Dermis lymphatic vessel endothelial cell (primary cell): ENCODE results near the gene LRSAM1. TPM values are rescaled to one million over a fixed set of nuclear protein-coding genes. Genes with fewer than 3 reads are reported as not detected.

ENCODE experiments used
- total RNA-seq: library from RNA; depleted of rRNA; stranded (reverse); fragments of >200 nt; gene quantifications from 2 replicates; pipeline ENCODE4 v1.2.1, GENCODE V29; 2014

LRSAM1 gene
- 8.9 and 9.6 TPM in 2 replicates for total RNA-seq

GRCh38 chr9:127450830-127451607 lies at the start of gene LRSAM1, which contains the start of gene RPL12:
Gene LRSAM1 (plus strand): TSS chr9:127451510. CDS start chr9:127454528, 3,018 bp downstream.
Gene RPL12 (minus strand): TSS chr9:127451406. CDS start chr9:127451317, 89 bp downstream.

GRCh38 chr9:127423934-127424675 lies 27.2 kb upstream of the LRSAM1 start, which contains the start of gene ZNF79:
Gene ZNF79 (plus strand): TSS chr9:127424382. CDS start chr9:127424788, 406 bp downstream.

Other genes with a start within 250 kb of the LRSAM1 start
- 1.3 and 3.0 TPM in 2 replicates for gene GARNL3, start 186.7 kb upstream of the LRSAM1 start, total RNA-seq
- gene SLC2A8, start 54.3 kb upstream of the LRSAM1 start, total RNA-seq: 5.7 and 6.8 TPM in 2 replicates
- gene ZNF79, start 27.1 kb upstream of the LRSAM1 start, total RNA-seq: 6.5 and 9.5 TPM in 2 replicates
- gene RPL12, start 104 bp upstream of the LRSAM1 start, total RNA-seq: 1,541 and 1,573 TPM in 2 replicates
- gene STXBP1, start 160.8 kb downstream of the LRSAM1 start, total RNA-seq: 9.4 and 13.0 TPM in 2 replicates